ENCODE results near the gene PGAM5.
A peak's percentile ranks its signal among the peaks of the same experiment; 100 is the strongest.

PGAM5 gene

GRCh38 chr12:132723764-132724140 is 13.1 kb downstream of the PGAM5 start:
- Histone ChIP-seq H3K9me3 (ENCODE audit: control insufficient read depth, low read length) (no peaks in the 10 kb centered on the region), H3K36me3 (ENCODE audit: control insufficient read depth, insufficient read depth, low read length, severe bottlenecking) (peaks cover 87% of the 10 kb centered on the region), H3K4me3 (ENCODE audit: low read length) (no peak overlapping the region), H3K4me1 (ENCODE audit: control insufficient read depth, insufficient read depth, low read length) (no peaks in the 10 kb centered on the region), H3K9ac (ENCODE audit: low read length) (no peak overlapping the region), H3K27me3 (replicated peaks; ENCODE audit: control insufficient read depth, insufficient read depth, low read length) (no peaks in the 10 kb centered on the region)
- peak; percentile 5 for DNase-seq (ENCODE audit: low read depth)

- Histone ChIP-seq H3K9me3 (ENCODE audit: control insufficient read depth, low read length) (no peaks in the 10 kb centered on the region), H3K4me3 (ENCODE audit: low read length) (no peak overlapping the region), H3K4me1 (ENCODE audit: control insufficient read depth, insufficient read depth, low read length) (no peaks in the 10 kb centered on the region), H3K36me3 (ENCODE audit: control insufficient read depth, insufficient read depth, low read length, severe bottlenecking) (peaks cover 82% of the 10 kb centered on the region), H3K9ac (ENCODE audit: low read length) (no peak overlapping the region), H3K27me3 (replicated peaks; ENCODE audit: control insufficient read depth, insufficient read depth, low read length) (no peaks in the 10 kb centered on the region)
- no peak for DNase-seq (ENCODE audit: low read depth)
These were observed 14.0 kb downstream of the PGAM5 start for GRCh38 chr12:132724506-132725241.

- Histone ChIP-seq H3K36me3 (ENCODE audit: control insufficient read depth, insufficient read depth, low read length, severe bottlenecking) (peaks cover 84% of the 10 kb centered on the region), H3K27me3 (replicated peaks; ENCODE audit: control insufficient read depth, insufficient read depth, low read length) (no peaks in the 10 kb centered on the region), H3K9me3 (ENCODE audit: control insufficient read depth, low read length) (no peaks in the 10 kb centered on the region), H3K9ac (ENCODE audit: low read length) (no peak overlapping the region), H3K4me1 (ENCODE audit: control insufficient read depth, insufficient read depth, low read length) (no peaks in the 10 kb centered on the region), H3K4me3 (ENCODE audit: low read length) (no peak overlapping the region)
- no peak for DNase-seq (ENCODE audit: low read depth)
These were observed 15.7 kb downstream of the PGAM5 start for GRCh38 chr12:132726386-132726785.

GRCh38 chr12:132727091-132727794 is 16.6 kb downstream of the PGAM5 start:
- no peak overlapping the region for H3K9ac ChIP-seq (ENCODE audit: low read length)
- no peak overlapping the region for H3K4me3 ChIP-seq (ENCODE audit: low read length)
- no peaks in the 10 kb centered on the region for H3K9me3 ChIP-seq (ENCODE audit: control insufficient read depth, low read length)
- no peak for DNase-seq (ENCODE audit: low read depth)
- no peaks in the 10 kb centered on the region for H3K27me3 ChIP-seq (replicated peaks; ENCODE audit: control insufficient read depth, insufficient read depth, low read length)
- peaks cover 90% of the 10 kb centered on the region for H3K36me3 ChIP-seq (ENCODE audit: control insufficient read depth, insufficient read depth, low read length, severe bottlenecking)
- H3K4me1 ChIP-seq (ENCODE audit: control insufficient read depth, insufficient read depth, low read length), result no peaks in the 10 kb centered on the region

- DNase-seq (ENCODE audit: low read depth), result no peak
- no peaks in the 10 kb centered on the region for H3K4me1 ChIP-seq (ENCODE audit: control insufficient read depth, insufficient read depth, low read length)
- no peaks in the 10 kb centered on the region for H3K27me3 ChIP-seq (replicated peaks; ENCODE audit: control insufficient read depth, insufficient read depth, low read length)
- no peak overlapping the region for H3K4me3 ChIP-seq (ENCODE audit: low read length)
- H3K36me3 ChIP-seq (ENCODE audit: control insufficient read depth, insufficient read depth, low read length, severe bottlenecking), result peaks cover 92% of the 10 kb centered on the region
- H3K9me3 ChIP-seq (ENCODE audit: control insufficient read depth, low read length), result no peaks in the 10 kb centered on the region
- no peak overlapping the region for H3K9ac ChIP-seq (ENCODE audit: low read length)
These were observed 17.9 kb downstream of the PGAM5 start for GRCh38 chr12:132728502-132728901.

- H3K9me3 ChIP-seq (ENCODE audit: control insufficient read depth, low read length), result no peaks in the 10 kb centered on the region
- peaks cover 92% of the 10 kb centered on the region for H3K36me3 ChIP-seq (ENCODE audit: control insufficient read depth, insufficient read depth, low read length, severe bottlenecking)
- no peaks in the 10 kb centered on the region for H3K27me3 ChIP-seq (replicated peaks; ENCODE audit: control insufficient read depth, insufficient read depth, low read length)
- H3K4me3 ChIP-seq (ENCODE audit: low read length), result no peak overlapping the region
- no peak for DNase-seq (ENCODE audit: low read depth)
- H3K4me1 ChIP-seq (ENCODE audit: control insufficient read depth, insufficient read depth, low read length), result no peaks in the 10 kb centered on the region
- H3K9ac ChIP-seq (ENCODE audit: low read length), result no peak overlapping the region
These were observed 19.1 kb downstream of the PGAM5 start for GRCh38 chr12:132729541-132730320.

GRCh38 chr12:132730353-132730752 is 19.7 kb downstream of the PGAM5 start:
- H3K9me3 ChIP-seq (ENCODE audit: control insufficient read depth, low read length), result no peaks in the 10 kb centered on the region
- no peaks in the 10 kb centered on the region for H3K4me1 ChIP-seq (ENCODE audit: control insufficient read depth, insufficient read depth, low read length)
- no peak overlapping the region for H3K4me3 ChIP-seq (ENCODE audit: low read length)
- DNase-seq (ENCODE audit: low read depth), result no peak
- no peaks in the 10 kb centered on the region for H3K27me3 ChIP-seq (replicated peaks; ENCODE audit: control insufficient read depth, insufficient read depth, low read length)
- H3K36me3 ChIP-seq (ENCODE audit: control insufficient read depth, insufficient read depth, low read length, severe bottlenecking), result peaks cover 92% of the 10 kb centered on the region
- H3K9ac ChIP-seq (ENCODE audit: low read length), result no peak overlapping the region

- no peak overlapping the region for H3K9ac ChIP-seq (ENCODE audit: low read length)
- H3K4me3 ChIP-seq (ENCODE audit: low read length), result no peak overlapping the region
- H3K9me3 ChIP-seq (ENCODE audit: control insufficient read depth, low read length), result no peaks in the 10 kb centered on the region
- H3K27me3 ChIP-seq (replicated peaks; ENCODE audit: control insufficient read depth, insufficient read depth, low read length), result no peaks in the 10 kb centered on the region
- peaks cover 91% of the 10 kb centered on the region for H3K36me3 ChIP-seq (ENCODE audit: control insufficient read depth, insufficient read depth, low read length, severe bottlenecking)
- H3K4me1 ChIP-seq (ENCODE audit: control insufficient read depth, insufficient read depth, low read length), result no peaks in the 10 kb centered on the region
- no peak for DNase-seq (ENCODE audit: low read depth)
These were observed 20.9 kb downstream of the PGAM5 start for GRCh38 chr12:132731574-132731973.

- H3K27me3 ChIP-seq (replicated peaks; ENCODE audit: control insufficient read depth, insufficient read depth, low read length), result no peaks in the 10 kb centered on the region
- peaks cover 89% of the 10 kb centered on the region for H3K36me3 ChIP-seq (ENCODE audit: control insufficient read depth, insufficient read depth, low read length, severe bottlenecking)
- H3K9me3 ChIP-seq (ENCODE audit: control insufficient read depth, low read length), result no peaks in the 10 kb centered on the region
- no peak for DNase-seq (ENCODE audit: low read depth)
- H3K4me3 ChIP-seq (ENCODE audit: low read length), result no peak overlapping the region
- H3K4me1 ChIP-seq (ENCODE audit: control insufficient read depth, insufficient read depth, low read length), result no peaks in the 10 kb centered on the region
- H3K9ac ChIP-seq (ENCODE audit: low read length), result no peak overlapping the region
These were observed 23.6 kb downstream of the PGAM5 start for GRCh38 chr12:132734206-132734605.

GRCh38 chr12:132735496-132735895 is 24.9 kb downstream of the PGAM5 start:
- H3K4me3 ChIP-seq (ENCODE audit: low read length), result no peak overlapping the region

GRCh38 chr12:132736378-132736777 is 25.7 kb downstream of the PGAM5 start:
- Histone ChIP-seq H3K4me1 (ENCODE audit: control insufficient read depth, insufficient read depth, low read length) (no peaks in the 10 kb centered on the region), H3K9me3 (ENCODE audit: control insufficient read depth, low read length) (no peaks in the 10 kb centered on the region), H3K36me3 (ENCODE audit: control insufficient read depth, insufficient read depth, low read length, severe bottlenecking) (peaks cover 94% of the 10 kb centered on the region), H3K9ac (ENCODE audit: low read length) (no peak overlapping the region), H3K4me3 (ENCODE audit: low read length) (no peak overlapping the region), H3K27me3 (replicated peaks; ENCODE audit: control insufficient read depth, insufficient read depth, low read length) (no peaks in the 10 kb centered on the region)
- DNase-seq (ENCODE audit: low read depth), result no peak

More at GRCh38 chr12:132735496-132735895, 24.9 kb downstream of the PGAM5 start:
- Histone ChIP-seq H3K27me3 (replicated peaks; ENCODE audit: control insufficient read depth, insufficient read depth, low read length) (no peaks in the 10 kb centered on the region), H3K4me1 (ENCODE audit: control insufficient read depth, insufficient read depth, low read length) (no peaks in the 10 kb centered on the region), H3K9me3 (ENCODE audit: control insufficient read depth, low read length) (no peaks in the 10 kb centered on the region), H3K9ac (ENCODE audit: low read length) (no peak overlapping the region), H3K36me3 (ENCODE audit: control insufficient read depth, insufficient read depth, low read length, severe bottlenecking) (peaks cover 93% of the 10 kb centered on the region)
- DNase-seq (ENCODE audit: low read depth), result no peak
